ENCODE measurements around the gene GPR139.

GRCh38 chr16:20122011-20122410, 48.3 kb upstream of the GPR139 start:
- TF ChIP-seq TAF1 (IDR thresholded peaks at IDR 0.05; ENCODE audit: borderline replicate concordance, insufficient read depth, low read length): no peak
- no peak for TF ChIP-seq SIN3A (IDR thresholded peaks at IDR 0.05; ENCODE audit: borderline replicate concordance, insufficient read depth, low read length)
- no peak for TF ChIP-seq POLR2AphosphoS5 (IDR thresholded peaks at IDR 0.05; ENCODE audit: low read depth, low read length)
- no peak for TF ChIP-seq REST (IDR thresholded peaks at IDR 0.05; ENCODE audit: insufficient read depth in 1 of 2, low read depth in 2 of 2, low read length in 2 of 2)
- TF ChIP-seq FOXP2 (optimal IDR thresholded peaks at IDR 0.05; ENCODE audit: borderline replicate concordance, extremely low read depth, extremely low read length, insufficient read depth): no peak
